Naive thymus-derived CD4-positive, alpha-beta T cell (primary cell): Measurements from ENCODE around the gene COTL1. TPM values are rescaled to one million over a fixed set of nuclear protein-coding genes. Genes with fewer than 3 reads are reported as not detected.
A peak's percentile ranks its signal among the peaks of the same experiment; 100 is the strongest.
"Not testable (repeated sequence)": the region's sequence is repeated elsewhere in the genome, so short reads cannot be mapped to it uniquely, and the experiment has no call there.

Experiments used
- ATAC-seq: fragments of 150-1000 bp; cut with Tn5 transposase; 2 replicates; pipeline ENCODE4 v1.10.0; 2021; ENCODE audit warnings: mild to moderate bottlenecking, moderate library complexity
- CTCF ChIA-PET: fragments of 350-600 bp; sonication (Branson Sonifier 250); formaldehyde crosslinking; loops from one replicate; lab custom pipeline; 2021; ENCODE audit warnings: antibody characterized with exemption; lab: Charles Lee
- POLR2A ChIA-PET: fragments of 350-600 bp; sonication (Branson Sonifier 250); formaldehyde crosslinking; loops from one replicate; lab custom pipeline; 2021; ENCODE audit warnings: antibody characterized with exemption, inconsistent platforms; lab: Charles Lee
- DNase-seq, 9 donors: peaks; one replicate each; pipeline versions ENCODE4 v3.0.0 to v3.0.0-alpha.2; 2020 to 2022; ENCODE audit warnings: mixed read lengths in 1 of 9
- H3K27ac ChIP-seq: one replicate; pipeline ENCODE4 v1.7.0; 2013; ENCODE audit warnings: mild to moderate bottlenecking, low read depth, low read length, moderate library complexity
- H3K27me3 ChIP-seq, 2 donors: one replicate each; pipeline ENCODE4 v1.7.0; 2013; ENCODE audit warnings: low read length in 2 of 2, mild to moderate bottlenecking in 2 of 2, moderate library complexity in 2 of 2; ENCODE audit not compliant: control insufficient read depth in 2 of 2, insufficient read depth in 2 of 2
- H3K36me3 ChIP-seq, 3 experiments: 1 replicate in 2 of 3; 2 replicates in 1 of 3; pipeline ENCODE4 v1.7.0; 2013; ENCODE audit warnings: low read length in 3 of 3, mild to moderate bottlenecking in 3 of 3, moderate library complexity in 1 of 3; ENCODE audit not compliant: insufficient read depth in 3 of 3, control insufficient read depth in 2 of 3
- H3K4me1 ChIP-seq, 2 donors: one replicate each; pipeline ENCODE4 v1.7.0; 2013; ENCODE audit warnings: low read length in 2 of 2, mild to moderate bottlenecking in 2 of 2, moderate library complexity in 1 of 2; ENCODE audit not compliant: control insufficient read depth in 2 of 2, insufficient read depth in 2 of 2
- H3K4me3 ChIP-seq: 2 replicates; pipeline ENCODE4 v1.7.0; 2013; ENCODE audit warnings: mild to moderate bottlenecking, low read length
- H3K9me3 ChIP-seq, 3 experiments: 1 replicate in 2 of 3; 2 replicates in 1 of 3; pipeline ENCODE4 v1.7.0; 2013; ENCODE audit warnings: low read length in 3 of 3; ENCODE audit not compliant: control insufficient read depth in 2 of 3
- H3K27ac Mint-ChIP-seq, 9 donors: one replicate each; pipeline ENCODE4 v1.8.0; 2020 to 2022; ENCODE audit warnings: mixed read lengths in 9 of 9, mild to moderate bottlenecking in 8 of 9, moderate library complexity in 5 of 9, inconsistent platforms in 2 of 9
- H3K27me3 Mint-ChIP-seq, 5 donors: one replicate each; pipeline ENCODE4 v1.8.0; 2021 to 2022; ENCODE audit warnings: mixed read lengths in 5 of 5, mild to moderate bottlenecking in 1 of 5
- H3K36me3 Mint-ChIP-seq, 5 donors: one replicate each; pipeline ENCODE4 v1.8.0; 2020 to 2022; ENCODE audit warnings: mixed read lengths in 5 of 5, mild to moderate bottlenecking in 3 of 5, inconsistent platforms in 1 of 5
- H3K4me1 Mint-ChIP-seq, 7 donors: one replicate each; pipeline ENCODE4 v1.8.0; 2020 to 2022; ENCODE audit warnings: mixed read lengths in 7 of 7, mild to moderate bottlenecking in 3 of 7, inconsistent platforms in 1 of 7
- H3K4me3 Mint-ChIP-seq, 10 donors: one replicate each; pipeline ENCODE4 v1.8.0; 2020 to 2022; ENCODE audit warnings: mild to moderate bottlenecking in 10 of 10, mixed read lengths in 10 of 10, moderate library complexity in 6 of 10, inconsistent platforms in 2 of 10
- H3K9me3 Mint-ChIP-seq, 11 donors: one replicate each; pipeline ENCODE4 v1.8.0; 2020 to 2022; ENCODE audit warnings: mixed read lengths in 11 of 11, mild to moderate bottlenecking in 4 of 11, inconsistent platforms in 1 of 11, moderate library complexity in 1 of 11
- intact Hi-C, 2 donors: fragments of 100-400 bp; cut with micrococcal nuclease; formaldehyde crosslinking; loops; one replicate each; pipeline ENCODE4 v1.15.1; 2023
- polyA plus RNA-seq, 2 donors: library from polyadenylated mRNA; unstranded; fragments of 300-500 nt; fragmentation: Illumina TruSeq; gene quantifications; one replicate each; pipeline ENCODE4 v1.2.3, GENCODE V29; 2021
- total RNA-seq, 6 experiments: library from RNA in 5 of 6; stranded (reverse) in 5 of 6; gene quantifications; 1 replicate in 5 of 6; 2 replicates in 1 of 6; pipeline ENCODE4 v1.2.3 and lab custom pipeline; 2021 to 2026

The COTL1 gene
- total and polyA plus RNA-seq, 7 experiments from 2014 or later, result 84.2 to 704 (median 268) TPM

- no peak overlapping the region for H3K27ac ChIP-seq
- H3K27ac Mint-ChIP-seq, result no peak overlapping the region
- POLR2A ChIA-PET, result interaction anchor here (1.0 kb wide), 1 partner anchor 100 kb away, joined by 5 read pairs; no protein-coding TSS in a partner anchor
- H3K4me1 ChIP-seq, result peaks cover 0 to 8% of the 10 kb centered on the region in 2 donors
- intact Hi-C loops, result no loop called here
- CTCF ChIA-PET, result interaction anchor here (0.6 to 6.3 kb wide), 3 partner anchors 73 to 116 kb away, joined by 3 to 129 read pairs (median 56); partner anchors contain the start of gene MEAK7
- no peaks in the 10 kb centered on the region for H3K27me3 ChIP-seq
- peaks cover 0 to 1% (median 0%) of the 10 kb centered on the region in 5 donors for H3K36me3 Mint-ChIP-seq
- peaks cover 0 to 44% (median 0%) of the 10 kb centered on the region in 5 donors for H3K27me3 Mint-ChIP-seq
- DNase-seq (no peak), ATAC-seq (no peak)
- H3K4me3 ChIP-seq, result no peak overlapping the region
- peaks cover 6 to 33% (median 23%) of the 10 kb centered on the region in 7 donors for H3K4me1 Mint-ChIP-seq
- H3K4me3 Mint-ChIP-seq, result no peak overlapping the region
- H3K36me3 ChIP-seq, result no peaks in the 10 kb centered on the region
- no peaks in the 10 kb centered on the region for H3K9me3 Mint-ChIP-seq
- H3K9me3 ChIP-seq, result no peaks in the 10 kb centered on the region
Observed at GRCh38 chr16:84625556-84625955, 7.7 kb upstream of the COTL1 start.

DNA sequence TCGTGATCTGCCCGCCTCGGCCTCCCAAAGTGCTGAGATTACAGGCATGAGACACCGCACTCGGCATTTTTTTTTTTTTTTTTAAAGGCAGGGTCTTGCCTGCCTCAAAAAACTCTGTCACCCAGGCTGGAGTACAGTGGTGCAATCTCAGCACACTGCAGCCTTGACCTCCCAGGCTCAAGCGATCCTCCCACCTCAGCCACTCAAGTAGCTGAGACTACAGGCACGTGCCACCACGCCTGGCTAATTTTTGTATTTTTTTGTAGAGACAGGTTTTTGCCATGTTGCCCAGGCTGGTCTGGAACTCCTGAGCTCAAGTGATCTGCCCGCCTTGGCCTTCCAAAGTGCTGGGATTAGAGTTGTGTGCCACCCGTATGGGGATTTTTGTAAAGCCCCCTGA lies 3.0 kb upstream of the COTL1 start:
- H3K4me3 ChIP-seq, H3K9me3 Mint-ChIP-seq, H3K27me3 ChIP-seq, DNase-seq, H3K36me3 Mint-ChIP-seq, ATAC-seq, H3K27ac ChIP-seq, H3K9me3 ChIP-seq, H3K4me3 Mint-ChIP-seq, H3K36me3 ChIP-seq: not testable (repeated sequence)
- ChIA-PET POLR2A (interaction anchor here (0.7 to 3.0 kb wide), 8 partner anchors 19 to 115 kb away, joined by 3 to 17 read pairs (median 3); no protein-coding TSS in a partner anchor), CTCF (interaction anchor here (0.5 to 6.3 kb wide), 17 partner anchors 9 to 357 kb away, joined by 3 to 129 read pairs (median 4); partner anchors contain the start of gene MEAK7)
- H3K27me3 Mint-ChIP-seq, result peaks cover 0 to 36% (median 0%) of the 10 kb centered on the region in 5 donors
- peaks cover 8 to 39% (median 25%) of the 10 kb centered on the region in 7 donors for H3K4me1 Mint-ChIP-seq
- peaks cover 2 to 10% of the 10 kb centered on the region in 2 donors for H3K4me1 ChIP-seq
- H3K27ac Mint-ChIP-seq, result peak overlapping the region in 2 of 9 donors; percentile 6 to 58
- intact Hi-C loops, result loop anchor here in 1 of 2 donors (5.0 kb wide), 1 partner anchor 331 kb away; no protein-coding TSS in a partner anchor

GRCh38 chr16:84618581-84619460 lies 943 bp upstream of the COTL1 start:
- no peaks in the 10 kb centered on the region for H3K27me3 ChIP-seq
- DNase-seq (no peak), ATAC-seq (no peak)
- Mint-ChIP-seq H3K9me3 (no peaks in the 10 kb centered on the region), H3K27ac (peak overlapping the region in 7 of 9 donors; percentile 16 to 81 (median 73)), H3K36me3 (peaks cover 0 to 30% (median 8%) of the 10 kb centered on the region in 5 donors), H3K4me3 (peak overlapping the region; percentile 40 to 99 (median 76)), H3K27me3 (peaks cover 0 to 21% (median 0%) of the 10 kb centered on the region in 5 donors), H3K4me1 (peaks cover 24 to 60% (median 46%) of the 10 kb centered on the region in 7 donors)
- H3K36me3 ChIP-seq, result peaks cover 0 to 12% (median 0%) of the 10 kb centered on the region in 3 experiments
- CTCF ChIA-PET, result interaction anchor here (0.7 to 3.9 kb wide), 4 partner anchors 31 to 114 kb away, joined by 3 to 25 read pairs (median 4); no protein-coding TSS in a partner anchor
- POLR2A ChIA-PET, result interaction anchor here (0.6 to 7.8 kb wide), 9 partner anchors 11 to 120 kb away, joined by 3 to 96 read pairs (median 26); partner anchors contain the start of genes KLHL36 and MEAK7
- H3K27ac ChIP-seq, result no peak overlapping the region
- H3K4me1 ChIP-seq, result peaks cover 23 to 31% of the 10 kb centered on the region in 2 donors
- H3K9me3 ChIP-seq, result no peaks in the 10 kb centered on the region
- intact Hi-C loops, result loop anchor here (1.0 to 5.0 kb wide), 5 partner anchors 25 to 427 kb away; partner anchors contain the start of gene ADAD2 (in 1 of the 2)
- H3K4me3 ChIP-seq, result no peak overlapping the region

GRCh38 chr16:84617041-84617790 lies 662 bp downstream of the COTL1 start:
- ATAC-seq (peak; percentile 19), DNase-seq (peak in 6 of 9 donors; percentile 36 to 63 (median 46))
- peaks cover 32 to 45% of the 10 kb centered on the region in 2 donors for H3K4me1 ChIP-seq
- intact Hi-C loops, result loop anchor here (1.0 to 5.0 kb wide), 3 partner anchors 16 to 425 kb away; partner anchors contain the start of gene ADAD2 (in 1 of the 2)
- H3K9me3 ChIP-seq, result no peaks in the 10 kb centered on the region
- H3K9me3 Mint-ChIP-seq, result no peaks in the 10 kb centered on the region
- peak overlapping the region; percentile 70 for H3K4me3 ChIP-seq
- POLR2A ChIA-PET, result interaction anchor here (0.6 to 7.8 kb wide), 17 partner anchors 10 to 143 kb away, joined by 3 to 96 read pairs (median 4); partner anchors contain the start of gene MEAK7
- CTCF ChIA-PET, result interaction anchor here (0.5 to 3.9 kb wide), 8 partner anchors 9 to 340 kb away, joined by 3 to 25 read pairs (median 4); no protein-coding TSS in a partner anchor
- H3K27ac Mint-ChIP-seq, result peak overlapping the region; percentile 82 to 95 (median 91)
- peaks cover 0 to 12% (median 0%) of the 10 kb centered on the region in 3 experiments for H3K36me3 ChIP-seq
- peak overlapping the region; percentile 95 to 99 (median 97) for H3K4me3 Mint-ChIP-seq
- H3K27me3 Mint-ChIP-seq, result peaks cover 0 to 14% (median 0%) of the 10 kb centered on the region in 5 donors
- peaks cover 0 to 39% (median 13%) of the 10 kb centered on the region in 5 donors for H3K36me3 Mint-ChIP-seq
- H3K27ac ChIP-seq, result peak overlapping the region; percentile 68
- H3K4me1 Mint-ChIP-seq, result peaks cover 34 to 64% (median 54%) of the 10 kb centered on the region in 7 donors
- no peaks in the 10 kb centered on the region for H3K27me3 ChIP-seq

DNA sequence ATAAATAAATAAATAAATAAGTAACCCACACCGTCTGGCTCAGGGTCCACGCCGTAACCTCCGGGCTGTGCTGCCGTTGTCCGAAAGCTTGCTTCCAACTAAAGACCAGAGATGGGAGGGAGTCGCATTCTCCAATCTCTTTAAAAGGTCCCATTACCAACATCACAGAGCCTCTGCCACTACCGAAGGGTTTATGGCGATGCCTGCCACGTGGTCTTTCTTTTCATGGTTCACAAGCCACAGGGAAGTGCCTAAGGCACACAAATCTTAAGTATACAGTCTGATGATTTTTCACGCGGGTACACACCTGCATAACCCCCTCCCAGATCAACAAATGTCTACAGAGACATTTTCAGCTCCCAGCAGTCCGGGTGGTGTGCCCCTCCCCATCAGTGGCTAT lies 1.4 kb downstream of the COTL1 start:
- H3K4me3 Mint-ChIP-seq, result peak overlapping the region; percentile 95 to 99 (median 97)
- peak overlapping the region; percentile 82 to 95 (median 91) for H3K27ac Mint-ChIP-seq
- peak in 4 of 9 donors; percentile 27 to 42 (median 36) for DNase-seq
- no peaks in the 10 kb centered on the region for H3K9me3 Mint-ChIP-seq
- intact Hi-C loops, result loop anchor here (1.0 to 5.0 kb wide), 4 partner anchors 8 to 424 kb away; partner anchors contain the start of gene ADAD2 (in 1 of the 2)
- H3K27me3 Mint-ChIP-seq, result peaks cover 0 to 14% (median 0%) of the 10 kb centered on the region in 5 donors
- ChIA-PET CTCF (interaction anchor here (0.5 to 3.9 kb wide), 10 partner anchors 8 to 339 kb away, joined by 3 to 25 read pairs (median 4); no protein-coding TSS in a partner anchor), POLR2A (interaction anchor here (0.6 to 7.8 kb wide), 17 partner anchors 9 to 144 kb away, joined by 3 to 96 read pairs (median 4); partner anchors contain the start of gene MEAK7)
- no peak for ATAC-seq
- peaks cover 39 to 52% of the 10 kb centered on the region in 2 donors for H3K4me1 ChIP-seq
- peaks cover 0 to 46% (median 16%) of the 10 kb centered on the region in 5 donors for H3K36me3 Mint-ChIP-seq
- H3K4me1 Mint-ChIP-seq, result peaks cover 41 to 66% (median 57%) of the 10 kb centered on the region in 7 donors
- no peaks in the 10 kb centered on the region for H3K27me3 ChIP-seq
- peak overlapping the region; percentile 68 for H3K27ac ChIP-seq
- no peaks in the 10 kb centered on the region for H3K9me3 ChIP-seq
- peak overlapping the region; percentile 70 for H3K4me3 ChIP-seq
- H3K36me3 ChIP-seq, result peaks cover 0 to 12% (median 0%) of the 10 kb centered on the region in 3 experiments
